Gastrocnemius medialis (tissue), 4 donors: ENCODE data around the gene KNG1.

Experiments used
- CTCF ChIP-seq, 5 experiments: fragments of 450-650 bp in 3 of 5; fragments of 200-600 bp in 2 of 5; sonication (generic) in 2 of 5; IDR thresholded peaks in 4 of 5; conservative IDR thresholded peaks in 1 of 5; 1 replicate in 4 of 5; 2 replicates in 1 of 5; pipeline ENCODE4 v1.5.1; 2016 to 2019; ENCODE audit warnings: antibody characterized with exemption in 5 of 5, mild to moderate bottlenecking in 3 of 5, moderate library complexity in 3 of 5
- POLR2A ChIP-seq, 2 donors: fragments of 450-650 bp; IDR thresholded peaks; one replicate each; pipeline ENCODE4 v1.6.1; 2017; ENCODE audit warnings: antibody characterized with exemption in 2 of 2, mild to moderate bottlenecking in 2 of 2, moderate library complexity in 2 of 2

GRCh38 chr3:186772281-186772694, 55.1 kb downstream of the KNG1 start:
- TF ChIP-seq CTCF (IDR thresholded peaks at IDR 0.05 in 4 of 5, conservative IDR thresholded peaks at IDR 0.05 in 1 of 5) (no peak), POLR2A (IDR thresholded peaks at IDR 0.05) (no peak)
